ENCODE measurements around the gene RNASE13. TPM values are rescaled to one million over a fixed set of nuclear protein-coding genes. Genes with fewer than 3 reads are reported as not detected.
A peak's percentile ranks its signal among the peaks of the same experiment; 100 is the strongest.

RNASE13 gene
- total RNA-seq, 1 donor from 2014 or later = not detected

GRCh38 chr14:21071225-21072030 lies 36.8 kb upstream of the RNASE13 start:
- peaks cover 22% of the 10 kb centered on the region for H3K27me3 Mint-ChIP-seq (ENCODE audit: unreplicated experiment)
- H3K36me3 Mint-ChIP-seq (ENCODE audit: low read depth, unreplicated experiment) = peaks cover 14% of the 10 kb centered on the region
- peak overlapping the region; percentile 90 for H3K4me3 Mint-ChIP-seq (ENCODE audit: unreplicated experiment)
- DNase-seq (ENCODE audit: low spot score) = peak; percentile 73
- H3K27ac Mint-ChIP-seq (ENCODE audit: unreplicated experiment) = peak overlapping the region; percentile 74
- no peaks in the 10 kb centered on the region for H3K9me3 Mint-ChIP-seq (ENCODE audit: unreplicated experiment)
- no peak for TF ChIP-seq CTCF (IDR thresholded peaks at IDR 0.05; ENCODE audit: unreplicated experiment)
- peaks cover 15% of the 10 kb centered on the region for H3K4me1 Mint-ChIP-seq (ENCODE audit: unreplicated experiment)

GRCh38 chr14:21070610-21071224 lies 36.1 kb upstream of the RNASE13 start:
- H3K9me3 Mint-ChIP-seq (ENCODE audit: unreplicated experiment) = no peaks in the 10 kb centered on the region
- no peak for TF ChIP-seq CTCF (IDR thresholded peaks at IDR 0.05; ENCODE audit: unreplicated experiment)
- H3K4me1 Mint-ChIP-seq (ENCODE audit: unreplicated experiment) = peaks cover 15% of the 10 kb centered on the region
- H3K27ac Mint-ChIP-seq (ENCODE audit: unreplicated experiment) = peak overlapping the region; percentile 74
- H3K27me3 Mint-ChIP-seq (ENCODE audit: unreplicated experiment) = peaks cover 20% of the 10 kb centered on the region
- peaks cover 8% of the 10 kb centered on the region for H3K36me3 Mint-ChIP-seq (ENCODE audit: low read depth, unreplicated experiment)
- peak overlapping the region; percentile 90 for H3K4me3 Mint-ChIP-seq (ENCODE audit: unreplicated experiment)
- peak; percentile 51 for DNase-seq (ENCODE audit: low spot score)

GRCh38 chr14:21070083-21070609 lies 35.5 kb upstream of the RNASE13 start, which contains the start of gene ARHGEF40:
TSS of gene ARHGEF40 (plus strand) at chr14:21070304. CDS start at chr14:21070397, 93 bp downstream.
- H3K4me3 Mint-ChIP-seq (ENCODE audit: unreplicated experiment) = peak within 1 kb of the TSS; percentile 90
- H3K27me3 Mint-ChIP-seq (ENCODE audit: unreplicated experiment) = peaks cover 19% of the 10 kb centered on the region
- peak; percentile 38 for DNase-seq (ENCODE audit: low spot score)
- no peak for TF ChIP-seq CTCF (IDR thresholded peaks at IDR 0.05; ENCODE audit: unreplicated experiment)
- H3K9me3 Mint-ChIP-seq (ENCODE audit: unreplicated experiment) = no peaks in the 10 kb centered on the region
- peaks cover 15% of the 10 kb centered on the region for H3K4me1 Mint-ChIP-seq (ENCODE audit: unreplicated experiment)
- peaks cover 5% of the 10 kb centered on the region for H3K36me3 Mint-ChIP-seq (ENCODE audit: low read depth, unreplicated experiment)
- peak within 1 kb of the TSS; percentile 74 for H3K27ac Mint-ChIP-seq (ENCODE audit: unreplicated experiment)

- H3K27me3 Mint-ChIP-seq (ENCODE audit: unreplicated experiment) = peaks cover 17% of the 10 kb centered on the region
- peak overlapping the region; percentile 78 for H3K4me3 Mint-ChIP-seq (ENCODE audit: unreplicated experiment)
- peak; percentile 26 for DNase-seq (ENCODE audit: low spot score)
- H3K36me3 Mint-ChIP-seq (ENCODE audit: low read depth, unreplicated experiment) = peaks cover 5% of the 10 kb centered on the region
- H3K4me1 Mint-ChIP-seq (ENCODE audit: unreplicated experiment) = peaks cover 15% of the 10 kb centered on the region
- H3K9me3 Mint-ChIP-seq (ENCODE audit: unreplicated experiment) = no peaks in the 10 kb centered on the region
- no peak for TF ChIP-seq CTCF (IDR thresholded peaks at IDR 0.05; ENCODE audit: unreplicated experiment)
- peak overlapping the region; percentile 73 for H3K27ac Mint-ChIP-seq (ENCODE audit: unreplicated experiment)
These were observed 34.9 kb upstream of the RNASE13 start for GRCh38 chr14:21069388-21070082.

All from endothelial cell (in vitro differentiated cells).